Measurements from ENCODE around the gene MAD1L1. TPM values are rescaled to one million over a fixed set of nuclear protein-coding genes. Genes with fewer than 3 reads are reported as not detected.

Gene MAD1L1
- total RNA-seq, 1 donor from 2014 or later, result 16.2 TPM

GRCh38 chr7:1873857-1874589, 358.7 kb downstream of the MAD1L1 start:
- Histone ChIP-seq H3K27me3 (ENCODE audit: low read depth) (no peaks in the 10 kb centered on the region), H3K36me3 (no peaks in the 10 kb centered on the region), H3K27ac (replicated peaks) (no peak overlapping the region), H3K9me3 (replicated peaks) (peaks cover 22% of the 10 kb centered on the region), H3K4me3 (no peak overlapping the region), H3K4me1 (peaks cover 6% of the 10 kb centered on the region)
- intact Hi-C loops (cut with micrococcal nuclease), result no loop called here
- DNase-seq, result no peak
- TF ChIP-seq, protein P1, sequence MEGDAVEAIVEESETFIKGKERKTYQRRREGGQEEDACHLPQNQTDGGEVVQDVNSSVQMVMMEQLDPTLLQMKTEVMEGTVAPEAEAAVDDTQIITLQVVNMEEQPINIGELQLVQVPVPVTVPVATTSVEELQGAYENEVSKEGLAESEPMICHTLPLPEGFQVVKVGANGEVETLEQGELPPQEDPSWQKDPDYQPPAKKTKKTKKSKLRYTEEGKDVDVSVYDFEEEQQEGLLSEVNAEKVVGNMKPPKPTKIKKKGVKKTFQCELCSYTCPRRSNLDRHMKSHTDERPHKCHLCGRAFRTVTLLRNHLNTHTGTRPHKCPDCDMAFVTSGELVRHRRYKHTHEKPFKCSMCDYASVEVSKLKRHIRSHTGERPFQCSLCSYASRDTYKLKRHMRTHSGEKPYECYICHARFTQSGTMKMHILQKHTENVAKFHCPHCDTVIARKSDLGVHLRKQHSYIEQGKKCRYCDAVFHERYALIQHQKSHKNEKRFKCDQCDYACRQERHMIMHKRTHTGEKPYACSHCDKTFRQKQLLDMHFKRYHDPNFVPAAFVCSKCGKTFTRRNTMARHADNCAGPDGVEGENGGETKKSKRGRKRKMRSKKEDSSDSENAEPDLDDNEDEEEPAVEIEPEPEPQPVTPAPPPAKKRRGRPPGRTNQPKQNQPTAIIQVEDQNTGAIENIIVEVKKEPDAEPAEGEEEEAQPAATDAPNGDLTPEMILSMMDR (IDR thresholded peaks at IDR 0.05; ENCODE audit: borderline replicate concordance), result no peak

DNA sequence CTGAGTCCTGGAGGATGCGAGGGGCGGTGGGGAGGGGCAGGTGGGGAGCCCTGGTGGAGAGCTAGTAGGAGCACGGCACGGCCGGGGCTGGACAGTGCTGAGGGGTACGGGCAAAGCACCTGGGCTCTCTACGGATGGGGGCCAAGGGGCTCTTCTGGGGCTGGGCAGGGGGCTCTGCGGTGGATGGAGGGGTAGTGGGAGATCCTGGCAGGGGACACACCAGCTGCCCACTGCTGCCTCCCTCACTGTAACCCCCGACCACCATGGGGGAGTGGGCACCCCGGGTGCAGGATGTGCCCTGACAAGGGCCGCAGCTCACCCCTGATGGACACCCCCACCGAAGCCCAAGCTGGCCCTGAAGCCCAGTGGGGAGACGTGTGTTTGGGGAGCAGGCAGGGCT, 359.3 kb downstream of the MAD1L1 start:
- no peaks in the 10 kb centered on the region for H3K36me3 ChIP-seq
- intact Hi-C loops (cut with micrococcal nuclease), result no loop called here
- H3K9me3 ChIP-seq (replicated peaks), result peaks cover 16% of the 10 kb centered on the region
- DNase-seq, result no peak
- peaks cover 6% of the 10 kb centered on the region for H3K4me1 ChIP-seq
- no peak overlapping the region for H3K4me3 ChIP-seq
- H3K27ac ChIP-seq (replicated peaks), result no peak overlapping the region
- H3K27me3 ChIP-seq (ENCODE audit: low read depth), result no peaks in the 10 kb centered on the region
- TF ChIP-seq, protein P1 (IDR thresholded peaks at IDR 0.05; ENCODE audit: borderline replicate concordance), result no peak

DNA sequence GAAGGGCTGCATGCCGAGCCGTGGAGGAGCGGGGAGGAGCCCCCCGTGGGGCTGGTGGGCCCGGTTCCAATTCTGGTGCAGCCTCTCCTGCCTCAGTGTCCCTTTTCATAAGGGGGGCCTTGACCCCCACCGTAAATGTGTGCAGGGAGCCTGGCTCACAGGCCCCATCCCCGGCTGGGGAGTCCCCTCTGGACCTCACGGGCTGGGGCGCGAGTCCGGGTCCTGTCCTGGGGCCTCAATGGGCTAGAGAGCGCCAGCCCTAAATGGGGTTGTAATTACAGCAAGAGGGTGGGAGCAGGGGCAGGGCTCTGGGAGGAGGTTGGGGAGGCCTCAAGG, 359.7 kb downstream of the MAD1L1 start:
- TF ChIP-seq, protein P1 (IDR thresholded peaks at IDR 0.05; ENCODE audit: borderline replicate concordance), result no peak
- no peak for DNase-seq
- H3K4me3 ChIP-seq, result no peak overlapping the region
- H3K4me1 ChIP-seq, result peaks cover 6% of the 10 kb centered on the region
- peaks cover 12% of the 10 kb centered on the region for H3K9me3 ChIP-seq (replicated peaks)
- no peak overlapping the region for H3K27ac ChIP-seq (replicated peaks)
- H3K36me3 ChIP-seq, result no peaks in the 10 kb centered on the region
- no peaks in the 10 kb centered on the region for H3K27me3 ChIP-seq (ENCODE audit: low read depth)
- intact Hi-C loops (cut with micrococcal nuclease), result no loop called here

DNA sequence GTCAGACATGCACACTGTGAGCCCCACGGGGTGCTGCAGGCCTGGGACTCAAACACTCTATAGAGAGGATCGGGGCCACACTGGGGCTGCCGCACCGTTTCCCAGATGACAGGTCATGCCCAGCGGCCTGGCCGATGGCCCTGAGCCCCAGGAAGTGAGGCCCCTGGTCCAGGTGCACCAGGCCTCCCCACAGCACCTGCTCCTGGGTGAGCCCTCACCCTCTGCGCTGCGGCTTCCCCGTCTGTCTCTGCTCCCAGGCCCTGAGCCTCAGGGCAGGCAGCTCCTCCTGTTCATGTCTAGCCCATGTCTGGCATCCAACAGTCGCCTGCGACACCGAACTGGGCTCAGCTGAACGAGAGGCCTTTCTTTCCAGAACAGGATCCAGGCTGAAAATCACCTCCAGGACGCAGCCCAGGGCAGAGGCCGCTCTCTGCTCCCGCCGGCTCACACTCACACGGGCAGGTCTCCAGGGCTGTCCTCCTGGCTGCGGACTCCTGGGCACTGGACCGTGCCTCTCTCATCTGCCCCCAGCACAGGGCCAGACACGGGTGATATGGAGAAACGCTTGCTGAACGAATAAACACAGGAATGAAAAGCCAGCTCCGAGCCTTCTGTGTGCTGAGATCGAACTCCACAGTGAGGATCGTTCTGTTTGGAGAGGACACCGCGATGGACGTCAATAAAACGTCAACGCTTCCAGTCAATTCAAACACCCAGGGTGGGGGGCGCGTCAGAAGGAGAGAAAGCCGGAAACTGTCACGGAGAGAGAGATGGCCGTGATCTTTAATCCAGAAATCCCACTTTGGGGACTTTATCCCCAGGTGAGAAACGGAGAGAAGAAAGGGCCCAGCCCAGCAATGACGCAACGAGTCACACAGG, 360.3 kb downstream of the MAD1L1 start:
- Histone ChIP-seq H3K4me3 (no peak overlapping the region), H3K27ac (replicated peaks) (no peak overlapping the region), H3K4me1 (peaks cover 6% of the 10 kb centered on the region), H3K36me3 (no peaks in the 10 kb centered on the region), H3K9me3 (replicated peaks) (peaks cover 6% of the 10 kb centered on the region), H3K27me3 (ENCODE audit: low read depth) (no peaks in the 10 kb centered on the region)
- no peak for DNase-seq
- TF ChIP-seq, protein P1 (IDR thresholded peaks at IDR 0.05; ENCODE audit: borderline replicate concordance), result no peak
- intact Hi-C loops (cut with micrococcal nuclease), result no loop called here

DNA sequence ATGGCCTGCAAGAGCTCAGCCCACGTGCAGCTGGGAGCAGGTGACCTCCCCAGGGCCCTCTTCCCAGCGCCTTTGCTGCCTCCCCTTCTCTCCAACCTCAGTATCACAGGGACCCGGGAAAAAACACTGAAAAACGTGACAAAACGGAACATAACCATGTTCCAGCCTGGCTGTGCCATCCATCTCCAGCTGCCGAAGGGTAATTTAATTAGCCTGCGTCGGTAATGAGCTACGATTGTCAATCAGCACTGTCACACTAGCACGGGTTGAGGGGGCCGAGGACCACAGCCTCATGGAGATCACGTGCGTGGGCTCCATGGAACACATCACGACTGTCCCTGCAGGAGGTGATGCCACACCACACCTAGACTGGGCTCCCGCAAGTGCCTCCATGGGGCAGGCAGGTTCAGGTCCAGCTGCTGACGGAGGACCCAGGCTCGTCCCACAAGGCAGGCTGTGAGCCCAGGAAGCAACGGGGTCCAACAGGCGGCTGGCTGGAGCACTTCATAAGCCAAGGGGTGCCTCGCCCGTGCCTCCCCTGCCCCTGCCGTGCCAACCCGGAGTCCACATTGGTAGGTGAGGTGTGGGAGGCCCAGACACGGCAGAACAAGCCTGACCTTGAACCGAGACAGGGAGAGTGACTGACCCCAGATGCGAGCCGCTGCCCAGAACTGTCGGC, 363.2 kb downstream of the MAD1L1 start:
- no peak overlapping the region for H3K4me3 ChIP-seq
- TF ChIP-seq, protein P1 (IDR thresholded peaks at IDR 0.05; ENCODE audit: borderline replicate concordance), result no peak
- no peaks in the 10 kb centered on the region for H3K9me3 ChIP-seq (replicated peaks)
- H3K36me3 ChIP-seq, result no peaks in the 10 kb centered on the region
- intact Hi-C loops (cut with micrococcal nuclease), result no loop called here
- H3K4me1 ChIP-seq, result no peaks in the 10 kb centered on the region
- no peak for DNase-seq
- H3K27me3 ChIP-seq (ENCODE audit: low read depth), result no peaks in the 10 kb centered on the region
- no peak overlapping the region for H3K27ac ChIP-seq (replicated peaks)

All from left ventricle myocardium inferior (tissue), 1 donor.